Measurements from ENCODE around the gene ACD. TPM values are rescaled to one million over a fixed set of nuclear protein-coding genes. Genes with fewer than 3 reads are reported as not detected.
"Not testable (repeated sequence)": the region's sequence is repeated elsewhere in the genome, so short reads cannot be mapped to it uniquely, and the experiment has no call there.

ACD gene
- total RNA-seq = 10.5 and 11.4 TPM in 2 replicates

DNA sequence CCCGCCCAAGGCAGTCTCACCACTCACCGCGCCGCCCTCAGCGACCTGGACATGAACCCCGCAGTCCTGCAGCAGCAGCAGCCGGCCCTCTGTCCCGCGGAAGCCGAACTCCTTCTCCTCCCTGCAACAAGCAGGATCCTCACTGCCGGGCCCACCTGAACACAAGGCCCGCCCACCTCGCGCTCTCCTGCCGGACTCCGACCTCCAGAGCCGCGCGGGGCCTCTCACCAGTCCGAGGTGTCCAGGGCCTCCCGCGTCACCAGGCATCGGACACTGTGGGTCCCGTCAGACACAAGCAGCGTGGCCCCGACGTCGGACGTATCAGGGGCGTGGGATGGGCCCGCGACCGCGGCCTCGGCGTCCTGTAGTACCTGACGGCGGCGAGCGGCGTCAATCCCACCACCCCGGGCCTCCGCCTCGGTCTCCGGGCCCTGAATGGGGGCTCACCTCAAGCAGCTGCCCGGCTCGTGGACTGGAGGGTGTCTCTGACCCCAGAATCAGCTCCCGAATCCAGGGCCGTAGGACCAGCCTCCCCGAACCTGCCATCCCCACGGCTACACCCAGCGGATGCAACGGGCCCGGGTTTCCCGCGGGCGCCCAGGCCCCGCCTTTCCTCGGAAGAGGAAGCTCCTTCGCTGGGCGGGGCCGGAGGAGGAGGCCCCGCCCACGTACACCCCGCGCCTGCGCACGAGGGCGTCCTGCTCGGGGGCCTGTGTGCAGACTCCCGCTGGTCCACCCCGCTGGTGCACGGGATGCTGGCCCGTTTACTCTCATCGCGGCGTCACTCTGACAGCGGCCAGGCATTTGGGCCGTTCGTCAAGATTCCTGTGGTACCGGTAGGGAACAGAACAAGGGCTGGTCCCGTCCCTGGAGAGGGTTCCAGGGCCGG lies at the start of gene ACD:
Gene ACD, minus strand, starts transcription at position 586 of the 889 bp plus-strand sequence. Its CDS starts 40 bp downstream, at position 546.
- DNase-seq (ENCODE audit: low read depth in 2 of 2) = peak; percentile 73 to 88

DNA sequence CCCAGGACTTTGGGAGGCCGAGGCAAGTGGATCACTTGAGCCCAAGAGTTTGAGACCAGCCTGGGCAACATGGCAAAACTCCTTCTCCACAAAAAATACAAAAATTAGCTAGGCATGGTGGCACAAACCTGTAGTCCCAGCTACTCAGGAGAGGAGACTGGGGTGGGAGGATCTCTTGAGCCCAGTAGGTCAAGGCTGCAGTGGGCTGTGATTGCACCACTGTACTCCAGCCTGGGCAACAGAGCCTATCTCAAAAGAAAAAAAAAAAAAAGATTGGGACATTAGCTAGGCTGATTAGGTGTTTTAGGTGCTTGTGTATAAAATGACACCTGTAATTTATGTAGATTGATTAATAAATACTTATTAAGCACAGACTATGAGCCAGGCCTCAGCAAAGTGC lies 49.0 kb upstream of the ACD start:
- DNase-seq (ENCODE audit: low read depth in 2 of 2) = no peak

DNA sequence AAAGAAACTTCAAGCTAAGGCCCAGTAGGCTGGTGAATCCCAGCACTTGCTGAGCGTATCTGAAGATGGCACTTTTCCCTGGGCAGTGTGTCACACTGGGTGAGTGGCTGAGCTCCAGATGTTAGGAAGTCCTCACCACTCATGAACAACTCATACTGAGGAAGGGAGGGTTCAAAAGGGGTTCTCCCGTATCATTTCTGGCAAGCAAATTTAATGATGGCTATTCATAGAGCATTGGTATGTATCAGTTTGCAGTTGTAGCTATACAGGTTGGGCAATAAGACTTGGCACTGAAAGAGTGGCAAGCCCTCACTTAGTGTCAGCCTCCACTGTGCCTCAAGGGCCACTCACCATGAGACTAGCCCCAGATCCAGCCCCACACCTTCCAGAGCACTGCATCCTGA lies 48.3 kb upstream of the ACD start:
- DNase-seq (ENCODE audit: low read depth in 2 of 2) = no peak

DNA sequence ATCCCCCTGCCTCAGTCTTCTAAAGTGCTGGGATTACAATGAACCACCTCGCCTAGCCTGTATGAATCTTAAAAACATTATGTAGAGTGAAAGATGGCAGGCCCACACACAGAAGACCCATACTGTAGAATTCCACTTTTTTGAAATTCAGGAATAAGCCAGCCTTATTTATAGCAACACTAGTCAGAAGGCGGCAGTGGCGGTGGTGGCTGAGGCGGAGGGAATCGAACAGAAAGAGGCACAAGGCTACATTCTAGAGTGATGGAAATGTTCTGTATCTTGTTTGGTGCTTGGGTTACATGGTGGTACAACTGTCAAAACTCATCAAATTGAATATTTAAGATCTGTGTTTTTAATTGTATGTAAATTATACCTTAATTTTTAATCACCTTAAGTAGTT lies 47.7 kb upstream of the ACD start:
- no peak for DNase-seq (ENCODE audit: low read depth in 2 of 2)

DNA sequence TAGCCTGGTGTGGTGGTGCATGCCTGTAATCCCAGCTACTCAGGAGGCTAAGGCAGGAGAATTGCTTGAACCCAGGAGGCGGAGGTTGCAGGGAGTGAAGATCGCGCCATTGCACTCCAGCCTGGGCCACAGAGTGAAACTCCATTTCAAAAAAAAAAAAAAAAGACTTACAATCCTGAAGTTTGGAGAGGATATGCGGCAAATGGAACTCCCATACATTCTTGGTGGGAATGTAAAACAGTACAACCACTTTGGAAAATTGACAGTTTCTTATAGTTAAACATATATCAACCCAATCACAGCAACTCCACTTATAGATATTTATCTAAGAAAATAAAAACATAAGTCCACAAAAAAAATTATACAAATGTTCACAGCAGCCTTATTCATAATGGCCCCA lies 47.1 kb upstream of the ACD start:
- no peak for DNase-seq (ENCODE audit: low read depth in 2 of 2)

DNA sequence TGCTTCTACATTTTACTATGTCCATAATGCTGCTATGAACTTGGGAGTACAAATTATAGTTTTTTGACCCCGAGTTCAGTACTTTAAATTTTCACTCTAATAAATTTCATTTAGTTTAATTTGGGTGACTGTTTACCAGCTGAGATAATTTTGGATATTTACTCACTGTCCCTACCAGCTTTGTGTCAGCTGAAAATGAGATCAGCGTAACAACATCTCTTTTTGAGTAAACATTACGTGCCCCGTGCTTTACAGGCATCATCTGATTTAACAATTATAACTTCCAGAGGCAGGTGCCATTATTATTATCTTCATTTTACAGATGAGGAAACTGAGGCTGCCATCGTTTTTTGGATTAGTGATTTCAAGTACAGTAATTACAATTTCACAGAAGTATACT lies 44.0 kb upstream of the ACD start:
- no peak for DNase-seq (ENCODE audit: low read depth in 2 of 2)

DNA sequence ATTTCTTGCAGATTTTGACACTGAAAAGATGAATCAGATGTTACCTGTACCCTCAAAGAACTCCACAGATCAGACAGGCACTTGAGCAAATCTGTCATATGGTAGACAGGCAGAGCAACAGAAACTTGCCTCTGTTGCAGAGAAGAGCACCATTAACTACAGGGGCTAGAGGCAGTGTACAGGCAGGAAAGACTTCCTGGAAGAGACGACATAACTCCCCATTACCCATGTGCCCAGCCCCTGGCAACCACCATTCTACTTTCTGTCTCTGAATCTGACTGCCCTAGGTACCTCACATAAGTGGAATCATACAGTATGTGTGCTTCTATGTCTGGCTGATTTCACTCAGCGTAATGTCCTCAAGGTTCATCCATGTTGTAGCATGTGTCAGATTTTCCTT lies 43.6 kb upstream of the ACD start:
- no peak for DNase-seq (ENCODE audit: low read depth in 2 of 2)

DNA sequence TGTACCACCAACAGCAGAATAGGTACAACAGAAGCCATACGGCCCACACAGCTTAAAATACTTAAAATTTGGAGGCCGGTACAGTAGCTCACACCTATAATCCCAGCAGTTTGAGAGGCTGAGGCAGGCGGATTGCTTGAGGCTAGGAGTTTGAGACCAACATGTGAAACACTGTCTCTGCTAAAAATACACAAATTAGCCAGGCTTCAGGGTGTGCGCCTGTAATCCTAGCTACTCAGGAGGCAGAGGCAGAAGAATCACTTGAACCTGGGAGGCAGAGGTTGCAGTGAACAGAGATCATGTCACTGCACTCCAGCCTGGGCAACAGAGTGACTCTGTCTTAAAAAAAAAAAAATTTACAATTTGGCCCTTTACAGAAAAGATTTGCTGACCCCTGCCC lies 42.1 kb upstream of the ACD start:
- DNase-seq (ENCODE audit: low read depth in 2 of 2) = no peak

DNA sequence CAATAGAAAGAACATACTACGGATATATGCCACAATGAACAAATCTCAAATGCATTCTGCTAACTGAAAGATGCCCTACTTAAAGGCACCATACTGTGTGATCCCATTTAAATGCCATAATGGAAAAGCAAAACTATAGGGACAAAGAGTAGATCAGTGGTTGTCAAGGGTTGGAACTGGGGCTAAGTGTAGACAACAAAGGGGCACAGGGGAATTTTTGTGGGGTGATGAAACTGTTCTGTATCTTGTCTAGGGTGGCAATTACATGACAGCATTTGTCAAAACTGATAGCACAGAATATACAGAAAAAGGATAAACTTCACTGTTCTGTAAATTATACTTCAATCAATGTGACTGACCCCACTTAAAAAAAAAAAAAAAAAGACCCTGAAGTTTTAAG lies 41.4 kb upstream of the ACD start:
- DNase-seq (ENCODE audit: low read depth in 2 of 2) = no peak

DNA sequence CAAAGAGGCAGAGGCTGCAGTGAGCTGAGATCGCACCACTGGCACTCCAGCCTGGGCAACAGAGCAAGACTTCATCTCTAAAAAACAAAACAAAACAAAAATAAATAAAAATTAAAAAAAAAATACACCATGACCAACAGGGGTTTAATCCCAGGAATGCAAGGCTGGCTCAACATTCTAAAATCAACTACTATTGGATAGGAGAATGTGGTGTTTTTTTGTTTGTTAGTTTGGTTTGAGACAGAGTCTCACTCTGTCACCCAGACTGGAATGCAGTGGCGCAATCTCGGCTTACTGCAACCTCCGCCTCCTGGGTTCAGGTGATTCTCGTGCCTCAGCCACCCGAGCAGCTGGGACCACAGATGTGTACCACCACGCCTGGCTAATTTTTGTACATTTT lies 39.2 kb upstream of the ACD start:
- DNase-seq (ENCODE audit: low read depth in 2 of 2) = no peak

DNA sequence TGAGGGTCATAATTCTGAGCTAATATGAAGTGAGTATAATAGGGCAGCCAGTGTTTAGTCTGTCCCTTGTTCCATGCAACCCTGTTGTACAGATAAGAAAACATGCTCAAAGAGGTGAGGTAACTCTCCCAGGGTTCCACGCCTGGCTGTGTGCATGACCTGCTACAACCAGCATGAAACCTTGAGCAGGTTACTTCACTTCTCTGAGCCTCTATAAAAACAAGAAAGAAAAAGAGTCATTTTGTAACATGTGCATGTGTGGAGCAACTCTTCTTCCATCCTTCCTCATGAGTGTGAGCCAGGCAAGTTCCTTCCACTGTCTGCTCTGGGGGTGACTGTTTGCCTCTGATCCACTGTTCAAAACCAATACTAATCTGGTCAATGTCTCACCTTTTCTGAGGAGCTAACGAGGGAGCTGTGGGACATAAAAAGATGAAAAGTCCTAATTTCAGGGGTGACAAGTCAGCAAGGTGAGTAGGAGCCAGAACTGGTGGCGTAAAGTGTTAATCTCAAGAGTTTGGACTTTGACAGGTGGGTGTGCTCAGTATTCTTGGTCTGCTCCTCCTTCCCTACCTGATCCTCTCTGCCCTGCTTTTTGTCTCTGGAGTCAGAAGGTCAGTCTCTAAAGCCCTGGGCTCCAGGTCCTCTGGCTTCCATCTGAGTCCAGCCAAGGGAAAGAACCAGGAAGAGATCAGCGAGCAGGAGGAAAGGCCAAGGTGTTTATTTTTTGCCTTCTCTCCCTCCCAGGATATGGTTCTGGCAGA lies 37.5 kb upstream of the ACD start:
- DNase-seq (ENCODE audit: low read depth in 2 of 2) = no peak

DNA sequence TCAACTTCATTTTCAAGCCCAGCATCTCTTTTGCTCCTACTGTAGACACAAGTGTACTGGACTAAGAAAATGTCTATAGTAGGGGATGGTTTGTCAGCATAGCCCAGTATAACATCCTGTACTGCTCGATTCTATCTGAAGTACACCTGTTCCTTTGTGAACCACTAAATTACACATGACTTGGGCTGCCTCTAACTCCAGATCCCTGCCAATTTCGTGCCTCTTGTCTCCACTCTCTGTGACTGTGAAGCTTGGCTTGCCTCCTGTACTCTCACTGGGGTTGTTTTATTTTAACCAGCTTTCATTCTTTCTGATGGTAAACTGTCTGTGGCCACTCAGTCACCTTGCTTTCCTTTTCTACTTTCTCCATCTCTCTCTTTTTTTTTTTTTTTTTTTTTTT lies 34.6 kb upstream of the ACD start:
- DNase-seq (ENCODE audit: low read depth in 2 of 2) = no peak

DNA sequence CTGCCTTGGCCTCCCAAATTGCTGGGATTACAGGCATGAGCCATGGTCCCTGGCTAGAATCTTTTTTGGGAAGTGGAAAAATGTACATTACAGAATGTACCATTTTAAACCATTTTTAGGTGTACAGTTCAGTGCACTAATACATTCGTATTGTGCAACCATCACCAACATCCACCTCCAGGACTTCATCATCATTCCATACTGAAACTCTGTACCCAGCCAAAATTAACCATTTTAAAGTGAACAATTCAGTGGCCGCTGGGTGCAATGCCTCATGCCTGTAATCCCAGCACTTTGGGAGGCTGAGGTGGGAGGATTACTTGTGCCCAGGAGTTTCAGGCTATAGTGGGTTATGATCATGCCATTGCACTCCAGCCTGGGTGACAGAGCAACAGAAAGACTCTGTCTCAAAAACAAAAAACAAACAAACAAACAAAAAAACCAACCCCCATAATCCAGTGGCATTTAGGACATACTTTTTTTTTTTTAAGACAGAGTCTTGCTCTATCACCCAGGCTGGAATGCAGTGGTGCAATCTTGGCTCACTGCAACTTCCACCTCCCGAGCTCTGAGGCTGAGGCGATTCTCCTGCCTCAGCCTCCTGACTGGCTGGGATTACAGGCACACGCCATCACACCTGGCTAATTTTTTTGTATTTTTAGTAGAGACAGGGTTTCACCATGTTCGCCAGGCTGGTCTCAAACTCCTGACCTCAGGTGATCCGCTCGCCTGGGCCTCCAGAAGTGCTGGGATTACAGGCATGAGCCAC lies 33.6 kb upstream of the ACD start:
- not testable (repeated sequence) for DNase-seq (ENCODE audit: low read depth in 2 of 2)

DNA sequence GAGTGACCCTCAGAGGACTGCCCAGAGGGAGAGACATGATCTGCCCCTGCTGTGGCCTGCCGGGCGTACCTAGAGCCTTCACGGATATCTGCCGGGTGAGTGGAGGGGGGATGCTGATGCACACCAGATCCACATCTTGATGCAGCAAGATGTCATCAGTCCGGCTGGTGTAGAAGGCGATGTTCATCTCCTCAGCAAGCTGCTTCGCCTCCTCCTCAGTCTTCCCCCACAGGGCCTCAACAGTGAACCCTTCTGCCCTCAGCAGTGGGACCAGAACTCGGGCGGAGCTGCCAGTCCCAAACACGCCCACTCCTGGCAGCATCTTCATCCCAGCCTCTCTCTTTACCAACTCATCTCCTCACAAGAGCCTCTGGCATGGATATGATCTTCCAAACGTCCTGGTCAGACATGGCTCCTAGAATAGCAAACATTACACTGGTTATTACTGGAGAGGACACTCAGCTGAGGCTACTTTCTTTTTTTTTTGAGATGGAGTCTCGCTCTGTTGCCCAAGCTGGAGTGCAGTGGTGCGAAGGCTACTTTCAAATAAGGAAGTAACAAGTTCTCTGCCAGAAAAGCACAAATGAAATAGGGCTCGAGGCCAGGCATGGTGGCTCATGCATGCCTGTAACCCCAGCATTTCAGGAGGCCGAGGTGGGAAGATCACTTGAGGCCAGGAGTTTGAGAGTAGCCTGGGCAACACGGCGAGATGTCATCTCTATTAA lies 25.5 kb upstream of the ACD start:
- no peak for DNase-seq (ENCODE audit: low read depth in 2 of 2)

DNA sequence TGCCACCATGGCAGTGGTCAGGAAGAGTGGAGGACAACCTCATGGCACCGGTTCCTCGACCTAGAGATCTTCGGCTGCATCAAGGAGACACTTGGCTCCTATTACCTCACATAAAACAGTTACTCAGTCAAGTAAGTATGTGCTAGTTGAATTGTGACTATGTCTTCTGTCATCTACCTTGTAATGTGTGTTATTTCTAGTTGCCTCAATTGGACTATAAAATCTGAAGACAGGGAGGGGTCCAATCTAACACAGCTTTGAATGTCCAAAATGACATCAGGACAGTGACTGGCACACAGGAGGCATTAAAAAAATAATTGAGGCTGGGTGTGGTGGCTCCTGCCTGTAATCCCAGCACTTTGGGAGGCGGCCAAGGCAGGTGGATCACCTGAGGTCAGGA lies 23.7 kb upstream of the ACD start:
- DNase-seq (ENCODE audit: low read depth in 2 of 2) = no peak

DNA sequence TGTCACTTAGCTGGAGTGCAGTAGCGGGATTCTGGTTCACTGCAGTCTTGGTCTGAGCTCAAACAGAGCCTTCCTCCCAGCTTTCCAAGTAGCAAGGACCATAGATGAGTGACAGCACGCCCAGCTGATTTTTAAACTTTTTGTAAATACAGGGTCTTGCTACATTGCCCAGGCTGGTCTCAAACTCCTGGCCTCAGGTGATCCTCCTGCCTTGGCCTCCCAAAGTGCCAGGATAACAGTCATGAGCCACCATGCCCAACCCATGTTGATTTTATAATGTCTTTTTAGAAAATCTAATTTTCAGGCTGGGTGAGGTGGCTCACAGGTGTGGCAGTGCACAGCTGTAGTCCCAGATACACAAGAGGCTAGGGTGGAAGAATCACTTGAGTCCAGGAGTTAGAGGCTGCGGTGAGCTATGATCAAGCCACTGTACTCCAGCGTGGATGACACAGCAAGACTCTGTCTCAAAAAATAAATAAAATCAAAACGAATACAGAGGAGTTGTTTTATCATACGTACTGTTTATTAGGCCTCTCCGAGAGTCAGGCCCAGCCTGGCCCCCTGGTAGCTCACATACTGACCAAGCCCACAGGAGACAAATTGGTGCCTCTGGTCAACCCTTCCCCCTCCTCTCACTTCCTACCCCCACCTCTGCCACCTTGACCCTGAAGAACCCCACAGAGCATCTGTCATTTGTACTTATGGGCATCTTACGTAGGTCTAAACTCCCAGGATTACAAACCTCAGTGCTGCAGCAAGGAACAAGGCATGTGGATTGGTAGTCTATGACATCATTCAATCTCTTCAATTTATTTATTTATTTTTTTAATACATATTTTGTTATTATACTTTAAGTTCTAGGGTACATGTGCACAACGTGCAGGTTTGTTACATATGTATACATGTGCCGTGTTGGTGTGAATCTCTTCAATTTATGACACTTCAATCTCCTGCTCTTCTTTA lies 20.2 kb upstream of the ACD start:
- DNase-seq (ENCODE audit: low read depth in 2 of 2) = no peak

DNA sequence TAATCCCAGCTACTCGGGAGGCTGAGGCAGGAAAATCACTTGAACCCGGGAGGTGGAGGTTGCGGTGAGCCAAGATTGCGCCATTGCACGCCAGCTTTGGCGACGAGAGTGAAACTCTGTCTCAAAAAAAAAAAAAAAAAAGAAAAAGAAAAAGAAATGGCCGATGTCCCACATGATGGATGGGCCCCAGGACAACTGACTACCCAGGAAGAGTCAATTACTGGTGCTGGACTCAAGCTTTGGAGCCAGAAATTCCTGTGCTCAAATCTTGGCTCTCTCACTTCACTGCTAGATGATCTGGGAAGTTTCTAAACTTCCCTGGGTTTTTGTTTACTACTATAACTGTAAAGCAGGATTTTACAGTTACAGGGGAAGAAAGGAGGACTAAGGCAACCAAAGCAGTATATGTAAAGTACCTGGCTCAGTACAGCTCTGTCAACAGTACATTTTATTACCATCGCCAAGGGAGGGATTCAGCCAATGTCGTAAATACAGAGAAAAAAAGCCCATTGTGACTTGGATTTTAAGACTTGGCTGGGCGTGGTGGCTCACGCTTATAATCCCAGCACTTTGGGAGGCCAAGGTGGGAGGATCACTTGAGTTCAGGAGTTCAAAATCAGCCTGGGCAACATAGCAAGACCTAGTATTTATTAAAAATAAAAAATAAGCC lies 18.4 kb upstream of the ACD start:
- DNase-seq (ENCODE audit: low read depth in 2 of 2) = no peak

DNA sequence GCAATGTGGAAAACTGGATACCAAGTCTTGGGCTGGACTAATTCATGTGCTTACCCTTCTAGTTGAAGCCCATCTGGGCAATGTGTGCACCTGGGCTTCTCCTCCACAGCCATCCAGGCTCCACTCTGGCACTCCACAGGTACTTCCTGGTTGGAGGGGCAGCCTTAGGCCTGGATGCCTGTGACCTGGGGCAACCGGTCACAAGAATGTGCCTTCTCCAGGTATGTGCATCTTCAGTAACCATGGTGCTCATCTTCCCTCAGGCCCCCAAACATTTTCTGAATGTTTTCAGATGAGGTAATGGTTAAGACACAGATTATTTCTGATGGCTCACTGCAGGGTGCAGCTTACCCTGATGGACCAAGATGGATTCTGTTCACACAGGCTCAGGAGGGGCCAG lies 17.7 kb upstream of the ACD start:
- no peak for DNase-seq (ENCODE audit: low read depth in 2 of 2)

DNA sequence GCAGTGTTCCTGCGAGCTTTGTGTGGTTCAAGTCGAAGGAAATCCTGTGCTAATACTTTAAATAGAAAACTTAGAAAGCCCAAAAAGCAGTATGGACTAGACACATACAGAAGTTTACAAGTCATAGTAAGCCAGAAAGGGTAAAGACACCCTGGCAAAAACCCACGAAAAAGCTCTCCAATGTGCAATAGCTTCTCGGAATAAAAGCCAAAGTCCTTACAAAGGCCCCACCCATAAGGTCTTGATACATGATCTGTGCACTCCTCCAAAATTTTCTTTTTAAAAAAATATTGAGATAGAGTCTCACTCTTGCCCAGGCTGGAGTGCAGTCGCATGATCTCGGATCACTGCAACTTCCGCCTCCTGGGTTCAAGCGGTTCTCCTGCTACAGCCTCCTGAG lies 16.9 kb upstream of the ACD start:
- DNase-seq (ENCODE audit: low read depth in 2 of 2) = no peak

DNA sequence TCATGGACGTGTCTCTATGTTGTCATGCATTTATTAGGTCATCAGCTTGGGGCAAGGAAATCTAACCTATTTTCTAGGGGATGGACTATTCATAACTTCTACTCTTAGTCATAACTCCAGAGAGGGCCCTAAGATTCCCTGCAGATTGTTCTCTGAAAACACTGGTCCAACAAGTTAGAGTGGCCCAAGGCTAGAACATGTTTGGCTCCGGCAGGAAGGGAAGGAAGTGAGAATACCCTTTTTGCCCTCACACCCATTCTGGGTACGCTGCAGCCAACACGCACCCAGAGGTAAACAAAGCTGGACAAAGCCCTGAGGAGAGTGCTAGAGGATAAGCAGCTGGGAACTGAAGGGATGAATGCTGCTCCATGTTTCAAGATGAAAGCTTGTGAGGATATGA lies 16.5 kb upstream of the ACD start:
- peak in 1 of 2 donors; percentile 58 for DNase-seq (ENCODE audit: low read depth in 2 of 2)
